ENCODE results near the gene TMEM272.

The TMEM272 gene

DNA sequence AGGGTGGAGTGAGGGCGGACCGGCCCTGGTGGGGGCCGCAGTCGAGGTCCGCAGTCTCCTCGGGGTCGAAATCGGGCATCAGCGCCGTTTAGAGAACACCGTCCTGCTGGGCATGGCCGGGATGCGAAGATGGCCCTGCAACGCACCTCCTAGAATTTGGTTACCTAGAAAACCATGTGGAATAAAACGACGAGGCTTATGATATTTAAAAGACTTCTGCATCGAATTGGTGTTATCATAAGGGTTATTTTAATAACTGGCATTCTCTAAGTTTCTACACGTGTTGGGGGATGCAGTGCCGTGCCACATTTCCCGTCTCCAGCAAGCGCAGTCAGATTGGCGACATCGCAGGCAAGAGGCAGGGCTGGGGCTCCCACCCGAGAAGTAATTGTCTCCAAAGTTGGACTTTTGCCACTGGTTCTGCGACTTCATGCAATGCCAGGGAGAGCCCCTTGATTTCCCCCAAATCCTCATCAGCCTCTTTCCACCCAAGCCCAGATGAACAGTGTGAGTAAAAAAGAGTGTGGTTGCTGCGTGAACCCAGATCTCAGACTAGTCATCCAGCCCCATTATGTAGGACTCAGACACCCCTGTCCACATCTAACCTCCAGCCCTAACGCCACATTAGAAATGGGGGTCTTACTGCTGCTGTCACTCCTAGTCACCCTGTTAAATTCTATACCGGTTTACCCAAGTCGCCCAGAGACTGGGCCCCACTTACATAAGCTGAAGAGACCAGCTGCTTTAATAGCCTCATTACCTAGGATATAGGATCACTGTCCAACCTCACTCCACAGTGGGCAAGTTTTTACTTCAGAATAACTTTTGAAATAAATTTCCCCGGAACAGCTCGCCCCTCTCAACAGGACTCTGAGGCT lies 40.4 kb downstream of the TMEM272 start:
- no peak for DNase-seq (ENCODE audit: low read depth)

- DNase-seq (ENCODE audit: low read depth) = peak; percentile 86
Measured at GRCh38 chr13:51803422-51804294, 41.3 kb downstream of the TMEM272 start, which contains the start of gene DHRS12. TSS of gene DHRS12 (minus strand) at chr13:51804163. CDS start at chr13:51799659, 4,504 bp downstream.

- no peak for DNase-seq (ENCODE audit: low read depth)
Measured at GRCh38 chr13:51802631-51803418, 42.2 kb downstream of the TMEM272 start.

DNA sequence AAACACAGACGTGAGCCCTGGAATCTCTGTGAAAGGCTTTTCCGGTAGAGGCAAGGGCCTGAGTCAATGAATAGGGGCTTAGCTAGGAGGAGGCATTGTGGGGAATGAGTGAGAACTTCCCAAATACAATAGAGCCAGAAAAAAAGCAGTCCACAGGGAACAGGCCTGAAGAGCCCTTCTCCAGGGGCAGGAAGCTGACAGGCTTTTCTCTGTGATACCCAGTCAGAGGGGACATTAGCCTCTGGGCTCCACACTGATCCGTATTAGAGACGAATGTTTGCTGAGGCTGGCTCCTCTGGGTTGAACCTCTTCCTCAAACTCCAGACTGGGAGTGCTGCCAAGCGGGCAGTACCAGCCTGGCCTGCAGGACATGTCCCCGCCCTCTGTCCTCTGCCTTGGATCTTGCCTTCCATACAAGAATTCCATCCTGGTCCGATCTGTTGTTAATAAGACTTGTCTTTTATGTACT lies 43.3 kb downstream of the TMEM272 start:
- peak; percentile 28 for DNase-seq (ENCODE audit: low read depth)

GRCh38 chr13:51800486-51800885 lies 44.5 kb downstream of the TMEM272 start:
- DNase-seq (ENCODE audit: low read depth) = no peak

- DNase-seq (ENCODE audit: low read depth) = no peak
Measured at GRCh38 chr13:51799261-51799660, 45.7 kb downstream of the TMEM272 start.

GRCh38 chr13:51797664-51798488 lies 47.1 kb downstream of the TMEM272 start:
- DNase-seq (ENCODE audit: low read depth) = peak; percentile 60

- no peak for DNase-seq (ENCODE audit: low read depth)
Measured at GRCh38 chr13:51796546-51796945, 48.4 kb downstream of the TMEM272 start.

- DNase-seq (ENCODE audit: low read depth) = no peak
Measured at GRCh38 chr13:51795419-51795818, 49.6 kb downstream of the TMEM272 start.

- no peak for DNase-seq (ENCODE audit: low read depth)
Measured at GRCh38 chr13:51794964-51795363, 50.0 kb downstream of the TMEM272 start.

DNA sequence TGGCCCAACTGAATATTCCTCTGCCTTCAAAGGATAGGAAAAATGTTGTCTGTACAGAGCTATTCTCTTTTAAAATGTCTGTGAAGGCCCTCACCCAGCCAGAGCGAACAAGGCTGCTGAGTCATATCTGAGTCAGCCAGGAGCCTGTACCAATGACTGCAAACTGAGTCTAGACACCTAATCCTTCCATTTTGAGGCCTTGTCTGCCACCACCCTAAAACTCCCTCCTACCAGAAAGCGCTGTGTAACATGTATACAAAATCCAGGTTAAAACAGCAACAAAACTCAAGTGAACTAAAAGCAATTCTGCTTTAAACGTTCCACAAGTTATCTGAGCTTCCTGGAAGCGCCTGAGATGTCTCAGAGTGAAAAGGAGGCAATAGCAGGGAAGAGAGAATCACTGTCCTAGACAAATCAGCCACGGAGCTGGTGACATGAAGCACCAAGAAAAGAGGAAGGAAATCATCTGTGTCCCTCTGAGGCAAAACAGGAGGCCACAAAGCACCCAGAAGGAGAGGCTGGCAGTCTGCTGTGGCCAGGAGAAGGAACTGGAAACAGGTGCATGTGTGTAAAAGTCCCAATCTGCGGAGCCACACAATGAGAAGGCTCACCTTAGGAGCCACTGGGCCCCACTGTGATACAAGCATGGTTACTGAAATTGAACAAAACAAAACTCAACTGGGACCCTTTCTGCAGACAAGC lies 51.3 kb downstream of the TMEM272 start:
- DNase-seq (ENCODE audit: low read depth) = peak; percentile 83

DNA sequence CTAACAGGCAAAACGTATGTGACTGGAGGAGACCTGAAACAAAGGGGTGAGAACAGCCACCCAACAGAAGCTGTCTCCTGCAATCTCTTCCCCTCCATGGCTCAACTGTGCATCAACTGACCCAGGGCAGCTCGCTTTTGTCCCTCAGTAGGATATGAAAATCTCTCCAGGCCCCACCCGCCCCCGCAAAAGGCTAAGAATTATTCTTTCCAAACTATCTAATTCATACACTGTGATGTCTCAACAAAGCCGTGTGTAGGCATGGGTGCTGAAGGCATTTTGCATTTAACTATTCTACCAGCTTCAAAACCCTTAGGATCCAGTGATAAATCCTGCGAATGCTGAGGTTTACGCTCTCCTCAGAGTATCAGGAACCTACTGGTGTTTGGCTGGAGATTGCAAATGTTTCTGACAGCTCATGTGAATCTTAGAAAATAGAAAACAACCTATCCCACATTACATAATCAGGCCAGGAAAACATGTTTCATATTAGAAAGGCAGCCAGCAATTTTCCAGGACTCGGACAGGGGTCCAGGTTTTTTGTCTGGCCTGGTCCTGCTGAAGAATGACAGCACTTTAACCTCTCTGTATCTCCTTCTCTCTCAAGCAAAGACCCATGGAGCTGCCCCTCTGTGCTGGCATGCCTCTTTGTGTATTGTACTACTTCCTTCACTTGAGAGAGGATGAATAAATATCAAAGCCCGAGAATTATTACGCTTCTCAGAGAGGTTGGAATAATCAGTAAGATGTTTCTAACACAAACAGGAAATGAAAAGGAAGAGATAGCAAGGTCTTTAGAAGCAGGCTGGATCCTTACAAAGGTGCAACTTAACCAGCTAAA lies 58.3 kb downstream of the TMEM272 start:
- DNase-seq (ENCODE audit: low read depth) = no peak

- peak; percentile 84 for DNase-seq (ENCODE audit: low read depth)
Measured at GRCh38 chr13:51785712-51786424, 59.1 kb downstream of the TMEM272 start.

DNA sequence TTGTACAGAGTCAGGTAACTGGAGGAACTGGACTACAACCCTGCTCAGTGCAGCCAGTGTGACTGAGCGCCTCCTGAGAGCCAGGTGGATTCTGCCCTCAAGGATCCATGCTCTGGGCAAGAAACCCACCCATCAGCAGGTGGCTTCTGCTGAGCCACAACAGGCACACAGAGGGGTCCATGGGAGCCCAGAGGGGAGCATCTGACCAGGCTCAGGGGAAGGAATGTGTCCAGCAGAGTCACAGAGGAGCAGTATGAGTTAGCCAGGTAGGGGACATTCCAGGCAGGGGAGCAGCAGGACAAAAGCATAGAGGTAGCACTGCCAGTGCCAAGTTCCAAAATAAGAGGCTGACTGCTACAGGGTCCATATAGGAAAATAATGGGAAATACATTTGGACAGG lies 60.9 kb downstream of the TMEM272 start:
- DNase-seq (ENCODE audit: low read depth) = no peak

GRCh38 chr13:51783428-51784094 lies 61.4 kb downstream of the TMEM272 start:
- no peak for DNase-seq (ENCODE audit: low read depth)

DNA sequence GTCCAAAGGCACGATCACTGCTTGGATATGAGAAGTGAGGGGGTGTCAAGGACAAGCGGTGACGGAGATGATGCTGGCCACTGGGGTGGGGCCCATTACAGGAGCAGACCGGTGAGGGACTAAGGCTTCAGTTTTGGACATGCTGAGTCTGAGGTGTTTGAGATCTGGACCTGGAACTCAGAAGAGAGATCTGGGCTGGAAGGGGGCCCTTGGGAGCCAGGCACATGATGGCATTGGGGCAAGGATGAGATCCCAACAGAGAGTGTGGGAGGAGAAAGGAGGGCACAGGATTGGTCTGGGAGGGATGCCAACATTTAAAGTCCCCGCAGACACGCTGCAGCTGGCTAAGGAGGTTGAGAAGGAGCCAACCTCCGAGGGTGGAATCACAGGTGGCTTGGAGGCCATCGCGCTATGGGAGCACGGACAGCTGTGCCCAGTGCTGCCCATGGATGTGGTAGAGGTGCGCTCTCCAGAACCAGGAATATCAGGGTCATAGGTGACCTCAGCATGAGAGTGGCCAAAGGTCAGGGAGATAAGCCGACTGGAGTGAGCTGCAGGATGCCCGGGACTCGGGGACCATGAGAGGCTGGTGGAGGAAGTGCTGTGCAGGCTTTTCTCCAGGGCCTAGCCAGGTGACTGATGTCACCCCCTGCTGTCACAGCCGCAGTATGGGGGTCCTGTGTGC lies 62.8 kb downstream of the TMEM272 start:
- DNase-seq (ENCODE audit: low read depth) = no peak

DNA sequence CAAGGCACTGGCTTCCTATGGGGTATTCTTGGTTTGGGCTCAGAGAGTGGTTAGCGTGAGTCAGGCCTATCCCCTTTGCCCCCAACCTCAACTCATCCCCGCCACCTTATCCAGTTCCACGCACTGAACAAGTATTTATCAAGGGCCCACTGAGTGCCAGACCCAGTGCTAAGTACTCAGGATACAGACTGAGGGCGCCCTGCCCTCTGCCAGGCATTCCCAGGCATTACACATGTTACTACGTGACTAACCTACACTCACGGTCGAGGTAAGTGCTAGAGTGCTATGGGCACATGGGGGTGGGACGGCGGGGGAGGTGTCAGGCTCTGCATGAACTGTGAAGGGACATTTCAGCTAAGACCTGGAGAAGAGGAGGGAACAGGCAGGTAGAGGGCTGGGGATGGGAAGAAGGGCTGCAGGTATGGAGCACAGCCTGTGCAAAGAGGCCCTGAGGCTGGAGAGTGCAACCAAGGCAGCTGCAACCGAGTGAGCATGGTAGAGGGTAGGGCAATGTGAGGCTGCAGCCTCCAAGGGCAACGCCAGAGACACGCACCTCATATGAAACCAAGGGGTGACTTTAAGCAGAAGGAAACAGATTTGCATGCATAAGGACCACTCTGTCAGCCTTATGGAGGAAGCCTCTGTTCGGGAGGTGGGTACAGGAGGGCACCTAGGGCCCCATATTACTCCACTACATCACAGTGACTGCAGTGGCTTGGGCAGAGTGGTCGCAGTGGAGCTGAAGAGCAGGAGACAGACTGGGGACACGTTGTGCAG lies 63.5 kb downstream of the TMEM272 start:
- DNase-seq (ENCODE audit: low read depth) = peak; percentile 30
